OCI-LY7 (cell line): ENCODE data around the gene SUPT4H1. TPM values are rescaled to one million over a fixed set of nuclear protein-coding genes. Genes with fewer than 3 reads are reported as not detected.

Experiments used
- BruUV-seq: library from RNA; stranded (reverse); fragments of 400-500 nt; replicated peaks from 2 replicates; lab custom pipeline; 2021; lab: Mats Ljungman, UMichigan
- CTCF ChIA-PET: fragments of 300-600 bp; sonication (Branson Sonifier 250); formaldehyde crosslinking; loops from one replicate; lab custom pipeline; 2022; ENCODE audit warnings: antibody characterized with exemption; ENCODE audit not compliant: unreplicated experiment; lab: Charles Lee
- POLR2A ChIA-PET: fragments of 300-600 bp; sonication (Branson Sonifier 250); formaldehyde crosslinking; loops from one replicate; lab custom pipeline; 2022; ENCODE audit warnings: antibody characterized with exemption; lab: Charles Lee
- DNase-seq: peaks from one replicate; pipeline ENCODE4 v3.0.0-alpha.2; 2015; ENCODE audit warnings: low spot score
- H2AFZ ChIP-seq: fragments of 200-600 bp; sonication (generic), shearing (Covaris generic); 2 replicates; pipeline ENCODE4 v1.6.1; 2014; ENCODE audit warnings: mild to moderate bottlenecking, antibody characterized with exemption, low read length, moderate library complexity
- H3K27ac ChIP-seq: fragments of 200-600 bp; sonication (generic); 2 replicates; pipeline ENCODE4 v1.5.1; 2014; ENCODE audit warnings: mixed run types, low read depth, mild to moderate bottlenecking, moderate library complexity, low read length, inconsistent platforms; ENCODE audit not compliant: poor library complexity, severe bottlenecking
- H3K36me3 ChIP-seq: fragments of 200-600 bp; sonication (generic); 2 replicates; pipeline ENCODE4 v1.6.1; 2014; ENCODE audit warnings: mild to moderate bottlenecking, antibody characterized with exemption, low read length, moderate library complexity, mixed read lengths; ENCODE audit not compliant: insufficient read depth
- H3K4me1 ChIP-seq: fragments of 200-600 bp; sonication (generic); 2 replicates; pipeline ENCODE4 v1.5.1; 2014; ENCODE audit warnings: mild to moderate bottlenecking, low read length; ENCODE audit not compliant: insufficient read depth, poor library complexity, severe bottlenecking
- H3K4me2 ChIP-seq: fragments of 200-600 bp; sonication (generic); 2 replicates; pipeline ENCODE4 v1.6.1; 2014; ENCODE audit warnings: mild to moderate bottlenecking, low read length
- H3K4me3 ChIP-seq: fragments of 200-600 bp; sonication (generic); 2 replicates; pipeline ENCODE4 v1.5.1; 2014; ENCODE audit warnings: mild to moderate bottlenecking, low read depth, low read length; ENCODE audit not compliant: poor library complexity, severe bottlenecking
- H3K79me2 ChIP-seq: fragments of 200-600 bp; sonication (generic); 2 replicates; pipeline ENCODE4 v1.6.1; 2016; ENCODE audit warnings: low read depth, mild to moderate bottlenecking, low read length, moderate library complexity, mixed read lengths; ENCODE audit not compliant: insufficient read depth
- H3K9me2 ChIP-seq: fragments of 200-600 bp; sonication (generic); 2 replicates; pipeline ENCODE4 v1.6.1; 2016; ENCODE audit warnings: mild to moderate bottlenecking, low read length, mixed read lengths; ENCODE audit not compliant: insufficient read depth
- H3K9me3 ChIP-seq: fragments of 200-600 bp; sonication (generic); 2 replicates; pipeline ENCODE4 v1.6.1; 2014; ENCODE audit warnings: mild to moderate bottlenecking, mixed run types, low read length, mixed read lengths
- H4K20me1 ChIP-seq: fragments of 200-600 bp; sonication (generic); 2 replicates; pipeline ENCODE4 v1.6.1; 2014; ENCODE audit warnings: mild to moderate bottlenecking, antibody characterized with exemption, low read length, moderate library complexity, mixed read lengths; ENCODE audit not compliant: insufficient read depth
- EZH2phosphoT487 ChIP-seq: fragments of 200-600 bp; sonication (generic); IDR thresholded peaks from 2 replicates; pipeline ENCODE4 v1.6.1; 2018; ENCODE audit warnings: low read depth, borderline replicate concordance, mild to moderate bottlenecking, mixed run types, antibody characterized with exemption, low read length, moderate library complexity, mixed read lengths
- intact Hi-C: fragments of 100-400 bp; cut with micrococcal nuclease; formaldehyde crosslinking; loops from one replicate; pipeline ENCODE4 v1.10.0; 2022; ENCODE audit not compliant: unreplicated experiment
- total RNA-seq, 2 experiments: library from RNA; depleted of rRNA in 1 of 2; stranded (reverse); fragments of >200 nt in 1 of 2; shearing (Covaris generic) in 1 of 2; gene quantifications; 2 replicates each; pipeline ENCODE4 v1.2.3, GENCODE V29; 2014 to 2022
- TF ChIP-seq, protein P1 (sequence below): fragments of 200-600 bp; sonication (generic); conservative IDR thresholded peaks from 2 replicates; pipeline ENCODE4 v1.5.1; 2014; ENCODE audit warnings: mild to moderate bottlenecking, antibody characterized with exemption, low read length, moderate library complexity, mixed read lengths

Gene SUPT4H1
- total RNA-seq, 2 experiments from 2014 or later = 56.5 to 65.5 TPM

GRCh38 chr17:58334661-58335060 lies 17.3 kb downstream of the SUPT4H1 start:
- peak overlapping the region; percentile 100 for H3K4me2 ChIP-seq
- 0 out of 2 replicates have a peak, but pooled peaks cover 6% of the 10 kb centered on the region for H4K20me1 ChIP-seq
- H3K9me2 ChIP-seq = no peaks in the 10 kb centered on the region
- peaks cover 72% of the 10 kb centered on the region for H3K4me1 ChIP-seq
- H3K36me3 ChIP-seq = peaks cover 27% of the 10 kb centered on the region
- CTCF ChIA-PET = interaction anchor here (1.4 to 3.0 kb wide), 3 partner anchors 10 to 18 kb away, joined by 4 to 12 read pairs (median 7); partner anchors contain the start of gene SUPT4H1
- BruUV-seq = no TSS peak
- peak overlapping the region; percentile 98 for H3K4me3 ChIP-seq
- peaks cover 54% of the 10 kb centered on the region for H3K79me2 ChIP-seq
- intact Hi-C loops = loop anchor here (5.0 to 10.0 kb wide), 3 partner anchors 710 to 820 kb away; partner anchors contain the start of genes PRR11 and SKA2
- H2AFZ ChIP-seq = no peak overlapping the region
- no peak for TF ChIP-seq EZH2phosphoT487
- TF ChIP-seq, protein P1, sequence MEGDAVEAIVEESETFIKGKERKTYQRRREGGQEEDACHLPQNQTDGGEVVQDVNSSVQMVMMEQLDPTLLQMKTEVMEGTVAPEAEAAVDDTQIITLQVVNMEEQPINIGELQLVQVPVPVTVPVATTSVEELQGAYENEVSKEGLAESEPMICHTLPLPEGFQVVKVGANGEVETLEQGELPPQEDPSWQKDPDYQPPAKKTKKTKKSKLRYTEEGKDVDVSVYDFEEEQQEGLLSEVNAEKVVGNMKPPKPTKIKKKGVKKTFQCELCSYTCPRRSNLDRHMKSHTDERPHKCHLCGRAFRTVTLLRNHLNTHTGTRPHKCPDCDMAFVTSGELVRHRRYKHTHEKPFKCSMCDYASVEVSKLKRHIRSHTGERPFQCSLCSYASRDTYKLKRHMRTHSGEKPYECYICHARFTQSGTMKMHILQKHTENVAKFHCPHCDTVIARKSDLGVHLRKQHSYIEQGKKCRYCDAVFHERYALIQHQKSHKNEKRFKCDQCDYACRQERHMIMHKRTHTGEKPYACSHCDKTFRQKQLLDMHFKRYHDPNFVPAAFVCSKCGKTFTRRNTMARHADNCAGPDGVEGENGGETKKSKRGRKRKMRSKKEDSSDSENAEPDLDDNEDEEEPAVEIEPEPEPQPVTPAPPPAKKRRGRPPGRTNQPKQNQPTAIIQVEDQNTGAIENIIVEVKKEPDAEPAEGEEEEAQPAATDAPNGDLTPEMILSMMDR = no peak
- no peaks in the 10 kb centered on the region for H3K9me3 ChIP-seq
- POLR2A ChIA-PET = interaction anchor here (1.1 to 8.0 kb wide), 5 partner anchors 9 to 83 kb away, joined by 7 to 179 read pairs (median 20); partner anchors contain the start of genes RNF43 and SUPT4H1
- H3K27ac ChIP-seq = peak overlapping the region; percentile 99
- no peak for DNase-seq

DNA sequence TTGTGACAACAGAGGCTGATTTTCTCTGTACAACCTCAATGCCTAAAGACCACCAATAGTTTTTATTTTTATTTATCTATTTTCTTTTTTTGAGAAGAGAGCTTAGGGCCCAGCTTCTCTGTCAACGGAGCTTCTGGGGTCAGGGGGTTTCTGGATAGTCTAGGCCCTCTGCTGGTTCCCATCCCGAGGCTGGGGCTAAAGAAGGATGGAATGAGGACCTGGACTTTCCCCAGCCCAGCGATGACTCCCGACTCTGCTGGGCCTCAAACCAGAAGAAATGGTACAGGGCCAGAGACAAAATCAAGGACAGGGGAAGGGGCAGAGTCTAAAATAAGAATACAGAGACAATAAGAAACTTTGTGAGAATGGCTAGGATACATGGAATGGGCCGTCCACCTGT lies 17.7 kb downstream of the SUPT4H1 start:
- Histone ChIP-seq H3K9me3 (no peaks in the 10 kb centered on the region), H4K20me1 (0 out of 2 replicates have a peak, but pooled peaks cover 6% of the 10 kb centered on the region), H2AFZ (no peak overlapping the region), H3K4me2 (peak overlapping the region; percentile 100), H3K4me3 (peak overlapping the region; percentile 98), H3K27ac (peak overlapping the region; percentile 99), H3K79me2 (peaks cover 54% of the 10 kb centered on the region), H3K9me2 (no peaks in the 10 kb centered on the region), H3K36me3 (peaks cover 28% of the 10 kb centered on the region), H3K4me1 (peaks cover 72% of the 10 kb centered on the region)
- intact Hi-C loops = loop anchor here (5.0 to 10.0 kb wide), 3 partner anchors 709 to 821 kb away; partner anchors contain the start of genes PRR11 and SKA2
- POLR2A ChIA-PET = interaction anchor here (1.2 to 8.0 kb wide), 3 partner anchors 9 to 30 kb away, joined by 3 to 179 read pairs (median 37); partner anchors contain the start of gene SUPT4H1
- no TSS peak for BruUV-seq
- no peak for TF ChIP-seq EZH2phosphoT487
- TF ChIP-seq, protein P1 = no peak
- CTCF ChIA-PET = interaction anchor here (3.0 kb wide), 1 partner anchor 10 kb away, joined by 12 read pairs; no protein-coding TSS in a partner anchor
- no peak for DNase-seq
